Measurements from ENCODE around the gene EGFR.

EGFR gene

GRCh38 chr7:55250313-55250712 lies 231.5 kb downstream of the EGFR start:
- no peak for DNase-seq (ENCODE audit: low spot score)

- no peak for DNase-seq (ENCODE audit: low spot score)
Measured at GRCh38 chr7:55251313-55251712, 232.5 kb downstream of the EGFR start.

GRCh38 chr7:55251911-55252310 lies 233.1 kb downstream of the EGFR start:
- DNase-seq (ENCODE audit: low spot score), result no peak

GRCh38 chr7:55252386-55252785 lies 233.6 kb downstream of the EGFR start:
- no peak for DNase-seq (ENCODE audit: low spot score)

GRCh38 chr7:55253188-55253587 lies 234.4 kb downstream of the EGFR start:
- DNase-seq (ENCODE audit: low spot score), result no peak

GRCh38 chr7:55254242-55254595 lies 235.4 kb downstream of the EGFR start:
- peak; percentile 44 for DNase-seq (ENCODE audit: low spot score)

- DNase-seq (ENCODE audit: low spot score), result peak; percentile 94
Measured at GRCh38 chr7:55254596-55255495, 236.0 kb downstream of the EGFR start.

GRCh38 chr7:55255496-55256445 lies 237.0 kb downstream of the EGFR start:
- peak; percentile 88 for DNase-seq (ENCODE audit: low spot score)

GRCh38 chr7:55258631-55259030 lies 239.8 kb downstream of the EGFR start:
- DNase-seq (ENCODE audit: low spot score), result no peak

GRCh38 chr7:55260171-55260570 lies 241.4 kb downstream of the EGFR start:
- DNase-seq (ENCODE audit: low spot score), result no peak

GRCh38 chr7:55260676-55261385 lies 242.0 kb downstream of the EGFR start:
- no peak for DNase-seq (ENCODE audit: low spot score)
